ENCODE data around the gene GRIP1.
"Not testable (repeated sequence)": the region's sequence is repeated elsewhere in the genome, so short reads cannot be mapped to it uniquely, and the experiment has no call there.

Gene GRIP1

DNA sequence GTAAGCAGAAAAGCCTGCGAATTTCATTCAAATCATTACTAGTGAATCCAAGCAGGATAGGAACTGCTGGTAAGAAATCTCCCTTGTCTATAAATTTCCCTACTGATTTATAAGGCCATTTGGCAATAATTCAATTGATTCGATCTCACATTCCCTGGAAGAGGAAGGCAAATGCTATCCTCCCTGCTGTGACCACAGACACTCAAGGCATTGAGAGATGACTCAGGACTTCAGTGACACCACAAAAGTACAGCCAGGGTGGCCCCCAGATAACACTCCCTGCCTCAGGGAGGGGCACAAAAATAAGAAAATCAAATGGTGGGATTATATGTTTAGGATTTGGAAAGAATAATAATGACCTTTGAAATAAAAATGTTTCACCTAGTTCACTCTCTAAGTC is 162.7 kb downstream of the GRIP1 start:
- DNase-seq (ENCODE audit: low read depth): peak; percentile 3

DNA sequence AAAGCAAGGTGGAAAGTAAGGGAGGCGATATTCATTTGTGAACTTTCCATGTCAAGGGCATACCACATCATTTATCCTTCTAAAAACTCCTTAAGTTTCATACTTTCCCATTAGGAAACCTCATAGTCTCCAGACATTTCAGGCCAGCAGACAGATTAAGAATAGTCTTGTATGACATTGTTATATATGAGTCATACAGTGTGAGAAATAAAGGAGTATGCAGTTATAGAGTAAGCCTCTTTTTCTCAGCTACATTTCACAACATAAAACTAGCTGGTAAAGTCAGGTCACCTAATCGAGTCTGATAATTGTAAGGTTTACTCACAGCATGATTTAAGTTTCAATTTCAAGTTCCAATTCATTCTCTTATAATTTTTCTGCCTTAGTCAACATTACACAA is 164.3 kb downstream of the GRIP1 start:
- DNase-seq (ENCODE audit: low read depth): peak; percentile 18

DNA sequence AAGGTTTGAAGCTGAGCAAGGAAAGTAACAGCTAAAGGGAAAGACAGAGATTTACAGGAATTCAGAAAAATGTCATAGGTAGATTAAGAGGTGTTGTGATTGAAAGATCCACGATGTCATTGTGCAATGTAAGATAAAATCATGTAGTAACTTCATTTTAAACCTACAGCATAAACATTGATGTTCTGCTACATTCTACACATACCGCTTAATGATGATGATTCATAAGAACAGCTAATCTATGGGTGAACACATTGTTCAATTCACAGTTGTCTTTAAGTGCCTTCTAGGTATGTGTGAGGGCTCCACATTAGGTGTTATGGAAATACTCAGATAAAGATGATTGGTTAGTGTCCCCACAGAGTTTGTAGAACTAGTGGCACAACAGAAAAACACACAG is 170.9 kb downstream of the GRIP1 start:
- no peak for DNase-seq (ENCODE audit: low read depth)

DNA sequence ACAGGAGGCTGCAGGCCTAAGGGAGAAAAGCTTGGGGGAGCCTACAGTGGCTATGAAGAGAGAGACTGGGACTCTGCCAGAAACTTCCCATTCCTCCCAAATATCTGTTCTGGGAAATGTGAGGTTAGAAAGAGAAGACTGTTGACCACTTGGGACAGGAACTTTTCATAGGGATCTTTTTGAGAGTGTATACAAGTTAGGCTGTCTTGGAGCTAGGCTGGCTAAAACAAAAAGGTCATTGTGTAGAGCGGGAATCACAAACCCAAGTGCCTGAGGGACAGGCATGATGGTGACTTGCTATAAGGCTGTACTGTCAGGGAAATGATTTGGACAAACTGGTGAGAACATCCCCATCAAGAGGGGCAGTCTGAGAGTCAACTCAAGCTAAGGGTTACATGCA is 175.1 kb downstream of the GRIP1 start:
- DNase-seq (ENCODE audit: low read depth): no peak

DNA sequence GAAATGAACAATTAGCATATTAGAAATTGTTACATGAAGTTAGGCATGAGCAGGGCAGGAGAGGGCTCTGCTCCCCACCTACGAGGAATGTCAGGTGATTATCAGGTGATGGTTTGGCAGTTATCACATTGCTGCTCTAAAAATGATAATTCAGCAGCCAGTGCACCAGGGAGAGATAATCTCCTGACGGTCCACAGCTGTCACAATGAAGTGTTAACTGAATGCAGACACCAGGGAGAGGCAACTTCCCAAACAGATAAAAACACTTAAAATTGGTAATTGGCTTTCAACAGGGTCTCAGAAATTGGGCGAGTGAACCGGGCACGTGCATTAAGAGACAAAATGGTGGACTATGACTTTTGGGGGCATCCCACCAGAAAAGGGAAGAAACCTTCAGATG is 176.0 kb downstream of the GRIP1 start:
- no peak for DNase-seq (ENCODE audit: low read depth)

DNA sequence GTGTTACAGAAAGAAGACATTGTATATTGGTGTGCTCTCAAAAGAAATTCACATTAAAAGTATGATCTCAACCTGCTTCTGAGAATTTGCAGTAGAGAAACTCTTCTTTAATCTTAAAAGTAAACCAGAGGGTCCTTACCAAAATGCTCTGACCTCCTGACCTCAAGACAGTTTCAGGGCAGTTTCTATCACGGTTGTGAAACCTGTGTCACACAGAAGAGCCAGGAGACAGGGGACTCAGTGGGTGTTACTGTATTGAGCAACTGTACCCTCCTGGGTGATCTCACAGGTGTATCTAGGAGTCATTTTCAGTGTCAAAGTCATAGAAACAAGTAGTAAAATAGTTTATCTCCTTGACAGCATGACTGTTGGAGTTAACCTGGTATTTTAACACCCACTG is 178.0 kb downstream of the GRIP1 start:
- no peak for DNase-seq (ENCODE audit: low read depth)

DNA sequence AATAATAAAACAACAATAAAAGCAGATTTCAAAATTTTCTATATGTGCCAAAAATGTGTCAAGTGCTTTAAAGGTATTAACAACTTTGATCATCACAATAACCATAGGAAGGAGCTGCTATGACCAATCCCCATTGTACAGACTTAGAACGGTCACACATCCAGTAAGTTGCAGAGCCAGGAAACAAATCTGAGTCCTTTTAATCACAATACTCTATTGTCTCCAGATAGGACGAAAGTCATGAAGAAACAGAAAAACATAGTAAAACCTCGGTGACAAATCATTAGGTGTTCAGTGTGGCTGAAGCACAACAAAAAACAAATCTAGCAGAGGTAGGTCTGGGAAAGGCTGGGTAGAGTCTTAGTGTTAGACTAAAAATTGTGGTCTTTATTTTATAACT is 178.8 kb downstream of the GRIP1 start:
- no peak for DNase-seq (ENCODE audit: low read depth)

DNA sequence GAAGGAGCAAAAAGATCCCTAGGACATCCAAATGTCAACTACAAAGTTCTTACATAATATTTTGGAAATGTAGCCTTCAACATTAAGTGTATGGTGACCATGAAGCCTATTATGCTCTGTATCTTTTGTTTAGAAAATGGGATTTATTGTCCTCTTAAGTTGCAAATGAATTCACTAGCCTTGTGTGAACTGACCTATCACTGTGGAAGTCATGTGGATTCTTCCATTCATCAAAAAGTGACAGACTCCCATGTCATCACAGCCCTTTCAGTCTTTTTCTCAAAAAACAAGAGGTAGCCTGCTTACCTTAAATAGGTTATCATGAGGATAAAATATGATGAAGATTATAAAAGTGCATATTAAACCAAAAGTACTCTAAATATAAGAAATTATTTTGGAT is 179.9 kb downstream of the GRIP1 start:
- DNase-seq (ENCODE audit: low read depth): no peak

DNA sequence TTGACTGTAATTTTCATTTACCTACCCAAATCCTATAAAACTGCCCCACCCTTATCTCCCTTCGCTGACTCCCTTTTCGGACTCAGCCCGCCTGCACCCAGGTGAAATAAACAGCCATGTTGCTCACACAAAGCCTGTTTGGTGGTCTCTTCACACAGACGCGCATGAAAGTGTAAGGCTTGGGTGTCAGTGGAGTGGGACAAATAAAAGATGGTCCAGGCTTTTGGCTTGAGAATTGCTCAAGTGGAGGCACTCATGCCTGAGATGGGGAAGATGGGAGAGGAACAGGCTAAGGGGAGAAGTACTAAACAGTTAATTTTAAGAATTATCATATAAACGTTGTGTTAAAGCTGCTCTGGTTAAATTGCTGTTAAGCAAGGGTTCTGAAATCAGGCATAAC is 180.8 kb downstream of the GRIP1 start:
- not testable (repeated sequence) for DNase-seq (ENCODE audit: low read depth)

DNA sequence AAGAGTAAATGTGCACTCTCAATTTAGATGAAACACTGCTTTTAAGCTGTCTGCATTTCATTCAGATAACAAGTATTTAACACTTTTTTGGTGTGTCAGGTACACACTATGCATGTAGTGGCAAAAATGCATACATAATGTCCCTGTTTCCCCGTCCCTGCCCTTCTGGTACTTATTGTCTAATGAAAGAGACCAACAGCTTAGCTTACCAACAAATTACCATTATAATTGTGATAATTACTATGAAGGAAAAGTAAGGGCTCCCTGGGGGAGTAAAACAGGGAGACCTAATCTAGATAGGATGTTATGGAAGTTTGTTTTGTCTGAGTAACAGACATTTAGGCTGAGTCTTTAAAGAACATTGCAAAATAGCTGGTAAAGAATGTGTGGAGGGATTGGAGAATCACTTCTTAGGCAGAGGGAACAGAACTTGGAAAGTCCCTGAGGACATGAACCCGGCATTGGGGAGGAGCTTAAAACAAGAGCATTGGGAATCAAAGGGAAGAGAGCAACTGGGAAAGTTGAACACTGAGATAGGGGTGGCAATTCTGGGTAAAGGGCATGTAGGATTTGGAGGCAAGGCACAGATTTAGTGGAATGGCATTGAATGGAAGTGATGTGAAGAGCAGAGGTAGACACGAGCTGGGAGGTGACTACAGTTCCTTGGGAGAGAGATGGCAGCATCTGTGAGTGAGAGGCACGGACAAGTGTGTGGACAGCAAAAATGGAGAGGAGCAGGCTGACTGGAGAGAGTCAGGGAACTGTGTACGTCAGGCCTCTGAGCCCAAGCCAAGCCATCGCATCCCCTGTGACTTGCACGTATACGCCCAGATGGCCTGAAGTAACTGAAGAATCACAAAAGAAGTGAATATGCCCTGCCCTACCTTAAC is 181.6 kb downstream of the GRIP1 start:
- no peak for DNase-seq (ENCODE audit: low read depth)

DNA sequence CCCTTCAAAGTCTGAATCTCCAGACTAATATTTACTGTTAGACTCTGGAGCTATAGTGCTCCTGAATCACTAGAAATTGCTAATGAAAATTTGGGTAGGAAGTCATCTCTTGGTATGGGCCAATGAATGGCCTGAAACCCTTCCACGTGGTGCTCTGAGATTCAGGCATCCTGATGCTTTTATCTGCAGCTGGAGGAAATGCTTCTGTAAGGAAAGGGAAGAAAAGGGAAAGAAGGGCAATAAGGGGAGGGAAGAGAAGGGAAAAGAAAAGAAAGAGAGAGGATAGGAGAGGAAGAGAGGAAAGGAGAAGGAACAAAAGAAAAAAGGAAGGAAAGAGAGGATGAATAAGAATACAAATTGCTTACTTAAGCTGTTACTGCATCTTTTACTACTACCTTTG is 182.3 kb downstream of the GRIP1 start:
- DNase-seq (ENCODE audit: low read depth): no peak

DNA sequence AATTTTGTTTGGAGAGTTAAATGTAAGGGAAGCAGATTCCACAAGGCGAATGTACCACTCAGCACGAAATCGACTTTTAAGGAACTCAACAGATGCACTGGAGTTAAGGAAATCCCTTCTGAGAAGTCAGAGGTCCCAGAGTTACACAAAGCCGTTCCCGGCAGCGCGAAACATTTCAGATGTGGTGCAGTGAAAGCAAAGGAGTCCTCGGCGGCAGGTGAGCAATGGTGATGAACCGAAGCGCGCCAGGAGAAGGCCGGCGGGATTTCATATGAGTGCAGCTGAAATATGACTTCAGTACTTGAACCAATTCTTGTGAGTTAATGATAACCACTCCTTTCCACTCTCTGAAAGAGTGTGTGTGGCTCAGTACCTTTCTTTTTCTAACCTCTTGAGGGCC is 183.2 kb downstream of the GRIP1 start:
- DNase-seq (ENCODE audit: low read depth): no peak

DNA sequence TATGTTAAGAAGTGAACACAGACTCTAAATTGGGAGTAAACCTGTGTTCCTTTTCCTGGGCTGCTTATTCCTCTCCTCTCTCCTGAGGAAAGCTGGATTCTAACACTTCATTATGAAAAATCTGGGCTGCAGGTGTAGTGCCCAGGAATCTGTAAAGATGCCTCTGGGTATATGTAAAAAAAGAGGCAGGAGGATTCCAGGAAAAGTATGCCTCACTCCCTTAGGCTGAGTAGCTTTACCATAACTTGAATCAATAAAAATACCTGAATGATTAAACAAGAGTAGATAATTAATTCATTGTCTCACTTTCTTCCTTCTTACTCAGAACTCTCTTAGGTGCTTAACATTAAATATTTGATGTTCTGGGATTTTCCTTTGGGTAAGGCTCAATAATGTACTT is 185.1 kb downstream of the GRIP1 start:
- DNase-seq (ENCODE audit: low read depth): no peak

DNA sequence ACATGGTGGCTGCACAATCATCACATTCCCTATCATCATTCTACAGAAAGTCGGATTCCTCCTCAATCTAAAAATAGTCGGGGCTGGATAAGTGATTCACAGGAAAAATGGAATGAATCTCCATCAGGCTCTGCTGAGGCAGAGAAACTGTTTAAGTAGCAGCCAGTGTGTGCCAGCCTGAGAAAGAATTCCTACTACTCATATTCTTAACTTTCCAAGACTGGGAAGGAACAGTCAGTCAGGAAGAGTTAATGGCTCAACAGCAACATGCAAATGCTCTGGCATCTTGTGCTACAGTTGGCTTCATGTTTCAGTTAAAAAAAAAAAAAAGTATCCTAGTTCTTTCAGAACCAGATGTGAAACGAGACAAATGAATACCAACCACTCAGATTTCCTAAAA is 187.0 kb downstream of the GRIP1 start:
- peak; percentile 4 for DNase-seq (ENCODE audit: low read depth)

DNA sequence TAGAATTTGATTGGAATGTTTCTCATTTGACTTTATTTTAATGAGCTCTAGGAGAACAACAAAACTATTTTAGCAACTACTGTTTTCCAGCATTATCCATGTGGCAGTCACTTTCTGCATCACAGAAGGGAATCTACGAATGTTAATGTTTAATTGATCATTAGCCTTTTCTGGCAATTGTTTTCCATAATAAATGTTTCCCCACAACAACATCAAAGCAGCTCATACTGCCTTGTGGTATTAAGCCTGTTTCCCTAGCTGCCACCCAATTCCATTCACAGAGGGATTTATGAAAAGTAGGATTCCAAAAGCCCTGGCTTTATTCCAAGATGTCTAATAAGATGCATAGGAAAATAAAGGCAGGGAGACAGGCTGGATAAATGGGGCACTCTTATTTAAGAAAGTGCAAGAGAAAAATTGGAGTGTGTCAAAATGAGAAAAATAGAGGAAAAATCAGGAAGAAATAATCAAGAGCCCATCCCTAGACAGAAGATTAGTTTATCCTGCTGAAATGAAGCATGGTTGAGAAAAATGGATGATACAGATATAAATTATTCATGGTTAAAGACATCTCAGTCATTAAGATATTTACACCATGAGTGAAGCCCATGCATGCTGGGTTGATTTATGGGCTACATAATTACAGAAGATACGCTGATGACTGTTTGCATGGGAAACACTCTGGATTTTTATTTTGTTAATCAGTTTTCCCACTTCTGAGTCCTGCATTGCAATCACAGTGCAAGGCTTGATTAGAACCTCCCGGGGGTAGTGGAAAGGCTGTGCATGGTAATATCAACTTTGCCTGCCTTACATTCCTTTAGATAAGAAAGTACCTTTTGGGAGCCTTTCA is 196.3 kb downstream of the GRIP1 start:
- no peak for DNase-seq (ENCODE audit: low read depth)

DNA sequence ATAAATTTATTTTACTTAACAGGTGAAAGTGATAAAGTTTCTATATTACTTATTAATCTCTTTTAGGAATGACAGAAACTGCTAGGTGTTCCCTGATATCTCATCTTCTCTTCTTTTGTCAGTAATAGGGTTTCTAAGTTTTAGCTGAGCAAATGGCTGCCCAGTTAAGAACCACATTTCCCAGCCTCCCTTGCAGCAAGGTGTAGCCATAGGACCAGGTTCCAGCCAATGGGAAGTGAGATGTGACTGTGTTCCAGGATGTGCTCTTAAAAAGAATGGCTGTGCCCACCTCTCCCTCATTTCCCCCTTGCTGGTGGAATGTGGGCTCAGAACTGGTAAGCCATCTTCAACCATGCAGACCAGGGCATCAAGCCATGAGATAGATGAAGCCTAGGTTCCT is 210.9 kb downstream of the GRIP1 start:
- DNase-seq (ENCODE audit: low read depth): peak; percentile 33

DNA sequence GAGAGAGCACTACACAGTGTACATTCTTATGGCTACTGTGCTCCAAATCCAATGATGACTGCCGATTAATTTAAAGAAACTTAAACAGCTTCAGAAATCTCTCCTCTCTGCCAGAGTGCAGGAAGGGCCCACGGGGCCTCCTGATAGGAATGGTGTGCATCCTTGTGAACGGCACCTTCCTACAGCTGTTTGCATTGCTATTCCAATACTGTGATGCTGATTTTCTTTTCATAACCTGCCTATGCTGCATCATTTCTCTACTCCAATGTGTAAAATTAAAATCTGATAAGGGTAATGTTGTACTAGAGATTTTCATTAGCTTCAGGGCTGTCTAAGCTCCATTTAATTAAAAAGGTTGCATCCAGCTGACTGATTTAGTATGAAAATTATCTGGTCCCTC is 217.5 kb downstream of the GRIP1 start:
- no peak for DNase-seq (ENCODE audit: low read depth)

DNA sequence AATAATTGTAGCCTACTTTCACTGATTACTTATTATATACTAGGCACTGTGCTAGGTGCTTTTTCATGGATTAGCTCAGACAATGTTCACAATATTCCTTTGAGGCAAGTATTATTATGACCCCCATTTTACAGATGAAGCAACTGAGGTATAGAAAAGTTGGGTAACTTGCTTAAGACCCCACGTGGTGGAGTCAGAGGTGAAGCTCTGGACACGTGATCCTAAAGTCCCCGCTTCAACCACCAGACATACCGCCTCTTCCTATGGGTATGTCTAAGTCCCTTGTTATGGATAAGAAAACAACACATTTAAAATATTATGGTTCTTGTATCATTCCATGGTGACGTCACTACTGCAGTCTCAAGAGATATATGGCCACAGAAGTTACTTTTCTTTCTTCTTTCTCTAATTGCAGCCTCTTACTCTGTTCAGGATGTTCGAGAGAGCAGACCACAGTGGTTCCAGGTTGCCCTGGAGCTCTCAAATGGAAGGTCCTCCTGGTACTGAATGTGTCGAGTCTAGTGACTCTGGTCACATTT is 218.9 kb downstream of the GRIP1 start:
- no peak for DNase-seq (ENCODE audit: low read depth)

DNA sequence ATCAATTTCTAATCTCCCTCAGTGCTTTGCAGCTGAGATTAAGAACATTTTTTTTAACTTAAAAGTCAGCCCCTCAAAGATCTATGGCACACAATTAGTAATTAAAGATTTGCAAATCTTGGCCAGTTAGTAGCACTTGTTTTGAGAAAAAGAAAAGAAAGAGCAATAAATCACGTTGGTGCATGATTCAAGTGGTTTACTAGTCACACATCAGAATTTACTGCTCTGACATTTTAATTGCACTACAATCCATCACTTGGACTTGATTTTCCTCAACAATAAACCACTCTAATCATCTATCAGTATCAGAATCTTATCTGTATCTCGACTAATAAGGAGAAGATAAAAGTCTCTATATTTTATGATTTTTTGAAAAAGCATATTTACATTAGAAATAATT is 222.3 kb downstream of the GRIP1 start:
- no peak for DNase-seq (ENCODE audit: low read depth)

DNA sequence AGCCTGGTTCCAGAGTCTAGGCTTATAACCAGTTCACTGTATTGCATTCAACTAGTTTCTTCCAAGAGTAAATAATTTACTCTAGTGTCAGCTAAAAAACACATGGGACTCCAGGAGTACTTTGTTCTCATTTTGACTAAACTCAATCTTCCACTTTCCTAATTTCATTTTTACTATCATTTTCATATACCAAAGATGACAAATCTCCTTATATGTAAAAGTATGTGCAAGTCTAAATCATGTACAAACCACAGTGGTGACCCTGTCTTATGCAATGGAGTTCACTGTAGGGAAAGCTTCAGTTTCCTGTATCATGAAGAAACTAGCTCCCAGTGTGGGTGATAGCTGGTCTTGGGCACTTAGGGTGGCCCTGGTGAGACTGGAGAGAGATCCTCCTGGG is 225.0 kb downstream of the GRIP1 start:
- DNase-seq (ENCODE audit: low read depth): no peak

DNA sequence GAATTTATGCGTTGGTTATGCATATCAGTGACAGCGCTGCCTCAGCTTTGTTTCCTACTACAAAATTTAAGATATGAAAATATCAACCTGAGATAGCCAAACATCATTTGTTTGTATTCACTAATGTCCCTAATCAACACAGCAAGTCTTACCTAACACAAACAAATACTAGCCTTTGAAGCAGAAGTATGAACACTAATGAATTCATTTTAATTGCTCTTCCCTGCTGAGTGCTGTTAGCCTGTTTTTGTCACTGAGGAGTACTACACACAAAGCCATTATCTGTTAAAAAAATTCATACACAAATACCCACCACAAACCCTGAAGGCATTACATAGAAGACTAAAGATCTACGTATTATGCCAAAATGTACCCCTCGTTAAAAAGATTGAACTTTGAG is 225.8 kb downstream of the GRIP1 start:
- DNase-seq (ENCODE audit: low read depth): no peak

DNA sequence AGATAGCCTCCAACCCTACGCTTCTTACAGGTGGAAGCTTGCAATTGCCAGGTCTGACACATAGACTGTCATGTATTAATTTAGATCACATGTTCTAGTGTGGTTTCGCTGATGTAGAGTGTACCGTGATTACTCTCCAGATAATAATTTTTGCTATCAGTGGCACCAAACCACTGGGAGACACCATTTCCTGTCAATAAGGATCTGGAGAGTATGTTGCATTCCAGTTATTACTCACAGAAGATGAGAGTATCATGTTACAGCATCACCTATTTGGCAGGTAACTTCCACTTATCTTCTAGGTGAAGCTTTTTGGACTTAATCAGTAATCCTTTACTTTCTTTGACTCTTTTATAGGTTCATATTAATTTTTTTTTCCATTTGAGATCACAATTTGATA is 229.3 kb downstream of the GRIP1 start:
- DNase-seq (ENCODE audit: low read depth): no peak

DNA sequence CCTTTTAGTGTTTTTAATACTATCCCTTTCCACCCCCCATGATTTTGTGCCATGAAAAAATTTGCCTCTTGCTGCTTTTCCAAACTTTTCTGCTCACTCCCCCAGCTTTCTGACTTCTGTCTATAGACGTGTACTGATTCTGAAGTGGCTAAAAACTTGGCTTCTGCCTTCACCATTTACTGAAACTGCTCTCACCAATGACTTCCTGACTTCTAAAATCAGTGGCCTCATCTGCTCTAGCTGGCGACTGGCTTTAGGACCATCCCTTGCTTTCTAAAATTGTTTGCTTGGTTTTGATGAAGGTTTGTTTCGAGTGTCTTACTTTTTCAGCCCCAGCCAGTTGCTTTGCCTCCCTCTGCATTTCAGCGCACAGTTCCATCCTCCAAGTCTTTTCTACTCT is 231.2 kb downstream of the GRIP1 start:
- no peak for DNase-seq (ENCODE audit: low read depth)

Measured in EH (cell line).